G401.6 (cell line): ENCODE measurements around the gene TPGS2.
"Not testable (repeated sequence)": the region's sequence is repeated elsewhere in the genome, so short reads cannot be mapped to it uniquely, and the experiment has no call there.

Experiments
- FAIRE-seq: peaks from 2 replicates; lab custom pipeline; 2012; peaks lifted over from hg19 to GRCh38; lab: Jason Lieb, UNC

Gene TPGS2

DNA sequence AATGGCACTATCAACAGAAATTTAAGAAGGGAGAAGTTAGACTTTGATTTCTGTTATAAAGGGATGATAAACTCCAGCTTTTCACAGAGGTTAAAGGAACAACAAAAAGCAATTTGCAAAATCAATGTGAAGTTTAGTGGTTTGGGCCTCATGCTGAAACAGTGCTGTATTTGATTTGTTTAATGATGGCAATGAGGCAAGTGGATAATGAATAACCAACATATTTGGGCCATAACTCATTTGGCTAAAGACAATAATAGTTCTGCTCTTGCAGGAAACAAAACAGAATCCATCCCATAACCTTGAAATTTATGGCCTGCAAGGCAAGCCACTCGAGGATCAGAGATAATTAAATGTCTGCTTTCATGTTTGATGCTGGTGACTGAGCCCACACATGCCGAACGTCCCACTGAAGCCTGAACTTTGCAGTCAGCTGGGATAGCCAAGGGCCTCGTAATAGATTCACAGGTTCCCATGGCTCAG, 56.5 kb downstream of the TPGS2 start:
- FAIRE-seq, result no peak

DNA sequence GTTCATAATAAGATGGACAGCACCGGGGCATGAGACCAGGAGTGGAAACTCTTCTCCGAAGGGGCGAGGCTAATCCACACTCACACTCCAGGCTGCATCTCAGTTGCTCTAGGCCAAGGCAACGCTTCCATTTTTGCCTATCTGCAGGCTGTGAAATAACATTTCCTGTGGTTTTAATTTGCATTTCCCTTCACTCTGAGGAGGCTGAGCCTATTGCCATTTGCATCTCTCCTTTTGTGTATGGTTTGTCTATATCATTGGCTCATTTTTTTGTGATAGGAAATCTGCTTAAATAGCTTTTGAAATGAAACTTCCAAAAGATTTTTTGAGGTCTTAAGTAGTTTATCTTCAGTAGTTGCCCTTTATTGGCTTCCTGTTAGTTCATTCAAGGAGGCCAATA, 57.6 kb downstream of the TPGS2 start:
- FAIRE-seq, result no peak

DNA sequence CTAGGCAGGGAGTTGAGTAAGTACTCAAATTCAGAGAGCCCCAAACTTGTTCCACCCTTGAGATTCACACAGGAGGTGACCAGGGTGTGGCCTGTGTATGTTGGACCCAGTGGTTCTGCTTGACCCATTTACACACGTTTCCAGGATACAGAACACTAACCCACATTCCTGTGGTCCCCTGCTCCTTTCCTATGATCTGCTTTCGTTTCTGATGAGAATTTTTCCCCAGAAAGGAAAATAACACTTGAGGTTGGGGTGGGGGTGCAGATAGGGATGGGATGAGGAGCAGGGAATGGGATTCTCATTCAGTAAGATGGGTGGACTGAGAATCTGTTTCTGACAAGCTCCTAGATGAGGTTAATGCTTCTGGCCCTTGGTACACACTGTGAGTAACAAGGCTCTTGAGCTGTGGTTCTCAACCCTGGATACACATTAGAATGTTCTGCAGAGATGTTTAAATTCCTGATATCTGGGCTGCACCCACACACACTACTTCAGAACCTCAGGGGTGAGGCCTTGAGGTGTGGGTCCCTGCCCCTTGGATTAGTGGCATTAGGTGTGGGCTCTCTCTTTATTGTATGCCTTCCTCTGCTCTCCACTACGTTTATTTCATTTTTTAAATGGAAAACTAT, 58.4 kb downstream of the TPGS2 start:
- FAIRE-seq, result no peak

DNA sequence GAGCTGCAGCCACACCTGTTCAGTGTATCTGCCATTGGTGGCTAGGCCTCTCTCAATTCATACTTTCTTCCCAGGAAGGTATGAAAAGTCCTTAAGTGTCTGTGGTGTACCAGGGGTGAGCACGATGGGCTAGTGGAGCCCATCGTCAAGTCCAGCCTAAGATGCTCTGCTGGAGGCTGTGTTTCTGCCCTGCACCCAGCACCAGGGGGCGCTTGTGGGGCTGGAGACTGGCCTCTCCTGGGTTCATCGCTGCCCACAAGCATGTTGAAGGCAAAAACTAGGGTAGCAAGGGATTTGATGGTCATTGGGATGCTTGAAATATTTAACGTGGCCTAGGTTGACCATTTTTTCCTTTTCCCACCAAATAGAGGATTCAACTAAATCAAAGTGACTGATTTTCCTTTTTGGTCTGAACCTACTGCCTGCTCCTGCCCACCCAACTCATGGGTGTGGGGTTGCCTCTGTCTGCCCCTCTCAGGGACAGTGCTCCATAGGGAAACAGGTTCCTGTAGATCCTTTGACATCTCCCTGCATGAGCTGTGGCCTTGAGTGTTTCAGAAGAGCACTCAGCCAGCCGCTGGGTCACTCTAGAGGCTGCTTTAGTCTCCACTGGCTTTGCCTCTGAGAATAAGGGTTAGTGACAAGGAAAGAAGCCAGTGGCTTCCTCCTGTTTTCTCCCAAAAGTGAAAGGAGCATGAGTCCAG, 59.0 kb downstream of the TPGS2 start:
- FAIRE-seq, result no peak

DNA sequence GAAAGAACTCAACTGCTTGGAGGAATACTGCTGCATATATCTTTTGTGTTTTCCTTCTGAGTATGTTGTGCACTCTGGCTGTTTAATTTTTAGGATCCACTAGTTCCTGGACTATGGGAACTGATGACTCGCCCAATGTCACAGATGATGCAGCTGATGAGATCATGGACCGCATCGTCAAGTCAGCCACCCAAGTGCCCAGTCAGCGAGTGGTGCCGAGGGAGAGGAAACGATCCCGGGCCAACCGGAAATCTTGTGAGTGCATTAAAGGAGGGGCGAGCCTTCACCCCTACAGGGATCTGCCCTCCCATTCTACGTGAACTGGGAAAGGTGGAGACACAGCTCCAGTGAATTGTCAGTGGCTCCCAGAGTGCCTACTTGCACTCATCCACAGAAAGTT, 59.6 kb downstream of the TPGS2 start:
- FAIRE-seq, result no peak

DNA sequence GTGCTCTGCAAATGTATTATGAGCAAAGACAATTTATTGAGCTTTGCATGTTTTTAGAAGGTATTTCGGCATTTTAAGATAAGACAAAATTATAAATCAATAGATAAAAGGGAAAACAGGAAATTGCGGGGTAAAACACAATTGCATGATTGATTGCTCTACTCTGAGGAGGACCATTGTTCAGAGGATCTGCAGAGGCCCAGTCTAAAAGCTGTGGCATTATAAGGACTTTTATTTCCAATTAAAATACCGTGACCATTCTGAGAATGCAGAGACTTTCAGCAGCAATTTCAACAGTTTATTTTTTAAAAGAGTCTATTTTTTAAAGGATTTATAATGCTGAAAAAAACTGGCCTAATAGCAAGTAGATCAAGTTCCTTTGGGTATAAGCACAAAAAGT, 62.0 kb downstream of the TPGS2 start:
- FAIRE-seq, result no peak

DNA sequence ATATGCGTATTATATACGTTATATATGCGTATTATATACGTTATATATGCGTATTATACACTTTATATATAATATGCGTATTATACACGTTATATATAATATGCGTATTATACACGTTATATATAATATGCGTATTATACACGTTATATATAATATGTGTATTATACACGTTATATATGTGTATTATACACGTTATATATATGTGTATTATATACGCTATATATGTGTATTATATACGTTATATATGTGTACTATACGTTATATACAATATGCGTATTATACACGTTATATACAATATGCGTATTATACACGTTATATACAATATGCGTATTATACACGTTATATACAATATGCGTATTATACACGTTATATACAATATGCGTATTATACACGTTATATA, 65.8 kb downstream of the TPGS2 start:
- not testable (repeated sequence) for FAIRE-seq

DNA sequence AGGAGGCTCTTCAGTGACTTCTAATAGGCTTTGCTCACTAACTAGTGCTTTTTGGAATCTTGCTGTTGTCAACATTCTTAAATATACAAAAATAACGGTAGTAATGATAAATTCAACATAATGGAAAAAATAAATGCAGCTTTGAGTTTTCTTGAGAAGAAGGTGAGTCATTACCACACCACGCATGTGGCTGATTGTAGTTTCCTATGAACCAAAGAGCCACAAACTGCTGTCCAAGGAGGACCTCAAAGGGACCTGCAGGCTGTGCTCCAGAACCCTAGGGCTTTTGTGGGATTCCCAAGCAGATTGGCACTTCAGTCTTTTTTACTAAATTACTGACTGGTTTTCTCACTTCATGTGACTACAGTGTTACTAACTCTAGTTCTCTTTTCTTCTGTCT, 66.7 kb downstream of the TPGS2 start:
- FAIRE-seq, result no peak

DNA sequence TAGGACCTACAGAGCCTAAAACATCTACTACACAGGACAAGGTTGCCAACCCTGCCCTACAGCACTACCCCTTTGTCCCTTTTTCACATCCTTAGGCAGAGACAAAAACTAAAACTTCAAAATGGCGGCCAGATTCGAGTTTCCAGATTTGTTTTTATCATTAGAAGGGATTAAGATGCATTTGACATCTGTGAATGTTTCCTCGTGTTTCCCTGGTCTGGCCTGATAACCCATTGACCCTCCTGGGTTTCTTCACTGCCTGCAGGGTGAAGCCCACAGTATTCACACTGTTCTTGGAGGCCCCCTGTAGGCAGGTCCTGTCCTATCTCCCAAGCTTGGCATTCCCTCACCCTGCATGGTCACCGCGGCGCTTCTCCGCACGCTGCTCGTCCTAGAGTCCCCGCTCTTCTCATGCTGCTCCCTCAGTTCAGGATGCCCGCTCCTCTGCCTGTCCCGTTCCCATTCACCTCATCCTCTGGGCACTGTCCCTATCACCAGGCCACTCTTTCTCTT, 67.6 kb downstream of the TPGS2 start:
- no peak for FAIRE-seq

DNA sequence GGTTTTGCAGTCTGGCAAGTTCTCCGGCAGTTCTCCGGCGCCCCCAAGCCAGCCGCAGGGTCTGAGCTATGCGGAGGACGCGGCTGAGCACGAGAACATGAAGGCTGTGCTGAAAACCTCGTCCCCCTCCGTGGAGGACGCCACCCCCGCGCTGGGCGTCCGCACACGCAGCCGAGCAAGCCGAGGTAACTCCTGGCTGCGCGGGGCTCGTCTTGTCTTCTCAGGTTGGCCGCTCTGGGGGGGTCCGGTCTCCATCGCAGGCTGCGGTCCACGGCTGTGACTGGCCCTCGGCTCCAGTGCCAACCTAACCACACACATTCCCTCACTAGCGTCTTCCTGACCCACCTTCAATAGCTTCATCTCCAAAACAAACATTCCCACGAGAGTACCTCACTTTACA, 68.2 kb downstream of the TPGS2 start:
- no peak for FAIRE-seq

DNA sequence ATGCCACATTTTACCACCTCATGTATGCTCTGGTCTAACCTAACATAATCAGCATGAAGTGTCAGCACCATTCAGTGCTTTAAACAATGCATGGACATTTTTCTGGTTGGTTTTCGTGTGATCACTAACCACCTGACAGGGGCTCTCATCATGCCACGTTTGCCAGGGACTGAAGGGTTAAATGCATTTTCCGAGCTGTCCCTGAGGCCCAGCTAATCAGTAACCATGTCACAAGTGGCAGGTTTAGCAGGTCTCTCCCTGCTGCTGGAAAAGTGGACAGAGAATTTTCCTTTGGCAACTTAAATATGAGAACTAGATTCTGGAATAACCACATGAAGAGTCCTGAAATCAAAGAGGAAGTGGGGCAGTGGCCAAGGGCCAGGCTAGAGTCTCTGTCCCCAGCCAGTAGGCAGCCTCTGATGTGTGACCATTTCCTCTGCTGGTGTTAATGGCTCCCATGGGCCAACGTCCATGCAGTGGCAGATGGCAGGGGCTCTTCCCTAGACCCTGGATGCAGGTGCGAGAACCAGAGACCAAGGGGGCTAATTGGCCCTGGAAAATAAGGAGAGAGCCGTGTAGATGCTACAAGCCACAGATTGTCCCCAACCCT, 69.5 kb downstream of the TPGS2 start:
- FAIRE-seq, result no peak

DNA sequence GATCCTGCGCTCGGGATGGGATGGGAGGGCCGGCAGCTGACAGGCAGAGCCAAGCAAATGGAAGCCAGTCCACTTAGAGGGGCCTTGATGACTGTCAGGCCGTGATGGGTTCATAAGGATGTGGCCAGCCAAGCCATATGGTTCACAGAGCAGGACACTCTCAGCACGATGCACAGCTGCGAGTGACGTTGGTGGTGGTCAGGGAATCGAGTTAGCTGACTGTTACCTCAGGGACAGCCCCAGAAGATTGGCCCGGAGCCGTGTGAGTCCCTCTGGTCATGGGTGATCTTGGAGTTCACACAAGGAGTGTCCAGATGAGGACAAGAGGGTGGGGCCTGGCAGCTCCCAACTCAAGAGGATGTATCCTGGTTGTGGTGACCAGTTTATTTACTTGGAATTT, 70.2 kb downstream of the TPGS2 start:
- FAIRE-seq, result no peak

DNA sequence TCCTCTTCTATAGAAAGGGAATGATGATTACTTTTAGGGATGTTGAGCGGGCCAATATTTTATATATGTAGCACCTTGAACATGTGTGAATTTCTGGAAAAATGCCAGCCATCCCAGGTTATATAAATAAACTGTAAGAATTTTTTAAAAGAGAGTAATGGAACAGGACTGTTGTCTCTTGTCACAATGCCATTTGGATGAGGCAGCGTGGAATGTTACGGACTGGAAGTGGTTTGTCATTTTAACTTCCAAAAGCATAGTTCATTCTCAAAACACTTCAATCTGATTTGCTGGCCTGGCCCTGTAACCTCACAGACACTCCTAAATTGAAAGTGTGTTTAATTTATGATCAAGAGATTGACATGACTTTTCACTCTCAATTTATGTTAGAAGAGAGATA, 70.8 kb downstream of the TPGS2 start:
- FAIRE-seq, result no peak

DNA sequence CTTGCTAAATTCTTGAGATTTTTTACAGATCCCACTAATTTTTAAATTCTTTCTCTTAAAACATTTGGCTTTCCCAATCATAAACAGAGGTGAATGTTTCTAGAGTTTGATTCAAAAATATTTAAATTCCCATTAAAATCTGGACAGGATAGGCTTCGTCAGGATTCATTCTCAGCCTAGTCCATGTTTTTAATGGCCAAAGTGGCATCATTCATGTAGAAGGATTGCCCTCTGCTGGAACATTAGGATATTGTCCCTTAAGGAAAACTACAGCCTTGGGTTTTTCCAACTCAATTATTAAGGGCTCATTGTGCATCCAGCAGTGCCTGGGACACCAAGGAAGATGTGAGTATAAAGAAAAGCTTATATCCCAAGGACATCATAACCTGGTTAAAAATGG, 71.7 kb downstream of the TPGS2 start:
- FAIRE-seq, result peak; percentile 93

DNA sequence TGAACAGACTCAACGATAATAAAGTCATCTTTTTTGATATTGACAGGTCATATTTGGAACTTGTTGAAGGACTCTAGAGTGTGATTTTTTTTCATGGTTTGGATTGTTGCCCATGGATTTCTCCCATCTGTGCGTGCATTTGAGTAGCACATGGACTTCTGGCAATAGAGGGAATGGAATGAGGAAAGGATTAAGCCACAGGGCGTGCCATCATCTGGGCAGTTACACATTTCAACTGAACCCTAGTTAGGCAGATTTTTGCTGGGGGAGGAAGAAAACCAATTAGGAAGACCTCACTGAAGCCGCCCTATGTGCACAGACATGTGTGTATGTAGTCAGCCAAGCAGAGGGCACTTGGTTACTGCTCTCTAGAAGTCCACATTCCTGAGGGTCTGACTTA, 72.6 kb downstream of the TPGS2 start:
- no peak for FAIRE-seq

DNA sequence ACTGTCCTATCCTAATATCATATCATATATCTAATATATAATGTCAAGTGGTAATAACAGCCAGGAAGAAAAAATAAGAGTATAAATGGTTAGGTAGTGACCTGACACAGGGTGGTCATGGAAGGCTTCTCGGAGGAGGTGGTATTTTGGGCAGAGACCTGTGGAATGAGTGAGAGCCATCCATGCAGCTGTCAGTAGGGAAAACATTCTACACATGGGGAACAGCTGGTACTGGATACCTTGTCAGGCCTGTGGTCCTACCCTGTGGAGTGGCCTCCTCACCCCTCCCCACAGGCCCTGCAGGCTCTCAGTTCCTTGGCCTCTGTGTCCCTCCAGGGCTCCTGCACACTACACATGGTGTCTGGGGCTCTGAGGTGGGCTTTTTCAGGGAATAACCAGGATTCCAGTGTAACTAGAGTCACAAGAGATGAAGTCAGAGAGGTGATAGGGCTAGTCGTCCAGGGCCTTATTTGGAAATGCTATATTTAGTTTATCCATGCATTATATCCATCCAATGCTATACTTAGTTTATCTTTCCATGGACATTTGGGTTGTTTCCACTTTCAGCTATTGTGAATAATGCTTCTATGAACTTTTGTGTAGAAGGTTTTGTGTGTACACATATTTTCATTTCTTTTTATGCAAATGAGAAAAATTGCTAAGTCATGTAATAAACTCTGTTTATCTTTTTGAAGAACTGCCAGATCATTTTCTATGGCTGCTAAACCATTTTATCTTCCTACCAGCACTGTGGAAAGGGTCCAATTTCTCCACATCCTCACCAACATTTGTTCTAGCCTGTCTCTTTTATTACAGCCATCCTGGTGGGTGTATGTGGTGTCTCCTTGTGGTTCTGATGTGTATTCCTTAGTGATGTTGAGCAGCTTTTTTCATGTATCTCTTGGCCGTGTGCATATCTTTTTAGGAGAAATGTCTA, 75.6 kb downstream of the TPGS2 start:
- no peak for FAIRE-seq

DNA sequence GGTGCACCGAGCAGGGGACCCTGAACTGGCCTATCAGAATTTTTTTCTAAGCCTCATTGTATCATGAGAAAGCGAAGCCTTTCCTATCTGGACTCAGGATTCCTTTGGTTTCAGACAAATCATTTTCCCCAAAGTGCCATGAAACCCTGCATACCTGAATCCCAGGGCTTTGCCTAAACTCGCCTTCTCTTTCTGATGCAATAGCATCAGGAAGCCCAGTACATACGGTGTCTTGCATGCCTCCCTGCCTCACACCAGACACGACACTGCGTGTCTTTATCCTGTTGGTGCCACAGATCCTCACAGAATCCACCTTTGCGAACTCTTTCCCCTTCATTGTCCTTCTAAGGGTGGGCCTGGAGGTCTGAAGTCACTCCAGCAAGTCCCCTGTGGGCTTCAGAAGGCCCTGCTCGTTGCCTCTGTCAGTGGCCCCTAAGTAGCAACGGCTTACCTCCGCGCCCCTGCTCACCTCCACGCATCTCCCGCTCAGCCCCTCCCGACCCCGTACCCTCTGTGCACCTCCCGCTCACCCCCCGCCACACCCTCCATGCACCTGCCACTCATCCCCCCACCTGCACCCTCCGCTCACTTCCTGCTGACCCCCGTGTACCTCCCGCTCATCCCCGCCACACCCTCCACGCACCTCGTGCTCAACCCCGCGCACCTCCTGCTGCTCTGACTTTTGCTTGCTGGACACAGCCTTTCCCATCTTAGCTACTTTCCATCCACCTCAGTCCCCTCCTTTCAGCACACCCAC, 83.4 kb downstream of the TPGS2 start:
- no peak for FAIRE-seq

DNA sequence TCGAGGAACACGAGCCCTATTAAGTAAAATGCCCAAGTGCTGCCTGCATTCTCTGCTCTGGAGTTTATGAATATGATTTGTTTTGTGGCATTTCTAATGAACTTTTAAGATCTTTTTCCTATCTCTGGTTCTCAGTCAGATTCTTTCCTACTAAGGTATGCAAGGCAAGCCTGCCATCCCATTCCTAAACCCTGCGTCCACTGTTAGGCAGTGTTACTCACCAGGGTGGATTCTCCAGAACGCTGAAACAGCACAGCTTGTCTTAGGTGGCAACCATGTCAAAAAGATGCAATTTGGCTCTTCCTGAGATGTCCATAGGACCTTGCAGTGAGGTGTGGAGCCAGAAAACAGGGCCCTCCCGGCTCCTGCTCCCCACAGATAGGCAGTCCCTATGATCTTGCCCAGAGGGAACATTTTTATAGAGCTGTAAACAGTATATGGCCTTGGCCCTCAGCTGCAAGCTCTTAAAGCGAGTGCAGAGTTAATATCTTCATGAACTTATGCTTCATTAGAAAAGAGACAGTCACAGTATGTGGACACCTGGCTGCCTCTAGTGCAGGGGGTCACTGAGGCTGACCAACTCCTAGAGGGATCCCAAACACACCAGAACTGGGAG, 84.4 kb downstream of the TPGS2 start:
- FAIRE-seq, result no peak
